ENCODE measurements around the gene ITPR2. TPM values are rescaled to one million over a fixed set of nuclear protein-coding genes. Genes with fewer than 3 reads are reported as not detected.

Gene ITPR2
- polyA plus RNA-seq, 1 experiment: 3.5 TPM

DNA sequence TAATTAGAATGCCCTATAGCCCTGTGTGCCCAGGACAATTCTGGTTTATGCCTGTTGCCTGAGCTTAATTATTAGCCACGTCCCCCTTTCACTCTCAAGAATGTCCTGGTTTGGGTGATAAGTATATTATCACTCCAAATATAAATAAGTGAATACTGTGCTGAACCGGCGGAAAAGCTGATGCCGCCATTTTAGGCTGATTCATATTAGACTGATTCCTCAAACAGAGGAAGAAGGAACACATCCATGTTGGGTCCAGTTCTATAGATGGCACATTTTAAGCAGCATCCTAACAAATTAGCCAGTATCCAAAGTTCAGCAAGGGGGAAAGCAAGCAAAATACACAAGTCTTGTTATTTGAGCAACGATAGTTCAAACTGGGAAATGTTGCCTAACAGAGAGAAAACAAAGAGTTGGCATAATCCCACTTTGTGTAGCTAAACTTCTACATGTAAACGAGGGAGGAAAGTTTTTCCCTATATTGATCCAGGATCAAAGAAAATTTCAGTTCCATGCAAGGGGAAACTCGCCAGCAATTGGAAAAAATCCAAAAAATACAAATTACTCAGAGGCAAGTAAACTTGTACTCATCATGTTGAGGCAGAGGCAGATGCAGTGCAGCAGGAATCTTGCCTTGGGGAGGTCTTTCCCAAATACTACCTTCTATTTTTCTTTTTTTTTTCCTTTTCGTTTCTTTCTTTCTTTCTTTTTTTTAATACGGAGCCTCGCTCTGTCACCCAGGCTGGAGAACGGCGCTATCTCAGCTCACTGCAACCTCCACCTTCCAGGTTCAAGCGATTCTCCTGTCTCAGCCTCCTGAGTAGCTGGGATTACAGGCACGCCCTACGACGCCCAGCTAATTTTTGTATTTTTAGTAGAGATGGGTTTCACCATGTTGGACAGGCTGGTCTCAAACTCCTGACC, 96.2 kb downstream of the ITPR2 start:
- Histone ChIP-seq H3K36me3 (ENCODE audit: control insufficient read depth, insufficient read depth, low read length) (no peaks in the 10 kb centered on the region), H3K4me3 (ENCODE audit: low read depth, low read length) (no peak overlapping the region), H3K27me3 (ENCODE audit: control insufficient read depth, insufficient read depth, low read length) (no peaks in the 10 kb centered on the region)
- ChIA-PET POLR2A (no interaction called here), CTCF (no interaction called here)
- no peak for TF ChIP-seq CTCF (IDR thresholded peaks at IDR 0.05; ENCODE audit: insufficient read depth, low read depth, low read length)
- no peak for DNase-seq (ENCODE audit: low read depth)

- ChIA-PET CTCF (no interaction called here), POLR2A (no interaction called here)
- no peak for DNase-seq (ENCODE audit: low read depth)
- H3K4me3 ChIP-seq (ENCODE audit: low read depth, low read length): no peak overlapping the region
- TF ChIP-seq CTCF (IDR thresholded peaks at IDR 0.05; ENCODE audit: insufficient read depth, low read depth, low read length): no peak
- no peaks in the 10 kb centered on the region for H3K27me3 ChIP-seq (ENCODE audit: control insufficient read depth, insufficient read depth, low read length)
- H3K36me3 ChIP-seq (ENCODE audit: control insufficient read depth, insufficient read depth, low read length): no peaks in the 10 kb centered on the region
Observed at GRCh38 chr12:26735249-26735639, 97.8 kb downstream of the ITPR2 start.

DNA sequence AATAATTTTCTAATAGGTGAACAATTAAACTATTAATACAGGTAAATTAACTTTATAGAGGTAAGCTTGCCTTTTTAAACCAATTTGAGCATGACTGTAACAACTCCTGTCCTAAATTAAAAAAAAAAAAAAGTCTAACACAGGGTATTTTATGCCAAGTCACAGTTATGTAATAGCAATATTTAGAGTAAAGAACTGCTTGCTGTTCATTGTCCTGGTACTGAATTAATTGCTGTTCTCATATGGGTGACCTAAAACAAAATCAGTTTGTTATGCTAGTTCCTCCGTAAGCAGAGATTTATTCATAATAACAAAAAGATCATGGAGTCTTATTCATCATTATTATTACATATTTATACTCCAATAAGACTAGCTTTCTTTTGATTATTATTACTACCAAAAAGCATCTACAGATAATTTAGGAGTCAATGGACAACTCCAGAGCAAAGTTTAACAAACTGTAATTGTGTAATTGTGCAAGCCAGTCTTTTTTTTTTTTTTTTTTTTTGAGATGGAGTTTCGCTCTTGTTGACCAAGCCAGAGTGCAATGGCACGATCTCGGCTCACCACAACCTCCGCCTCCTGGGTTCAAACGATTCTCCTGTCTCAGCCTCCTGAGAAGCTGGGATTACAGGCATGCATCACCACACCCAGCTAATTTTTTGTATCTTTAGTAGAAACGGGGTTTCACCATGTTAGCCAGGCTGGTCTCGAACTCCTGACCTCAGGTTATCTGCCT, 98.3 kb downstream of the ITPR2 start:
- Histone ChIP-seq H3K36me3 (ENCODE audit: control insufficient read depth, insufficient read depth, low read length) (no peaks in the 10 kb centered on the region), H3K4me3 (ENCODE audit: low read depth, low read length) (no peak overlapping the region), H3K27me3 (ENCODE audit: control insufficient read depth, insufficient read depth, low read length) (no peaks in the 10 kb centered on the region)
- ChIA-PET POLR2A (no interaction called here), CTCF (no interaction called here)
- no peak for TF ChIP-seq CTCF (IDR thresholded peaks at IDR 0.05; ENCODE audit: insufficient read depth, low read depth, low read length)
- no peak for DNase-seq (ENCODE audit: low read depth)

DNA sequence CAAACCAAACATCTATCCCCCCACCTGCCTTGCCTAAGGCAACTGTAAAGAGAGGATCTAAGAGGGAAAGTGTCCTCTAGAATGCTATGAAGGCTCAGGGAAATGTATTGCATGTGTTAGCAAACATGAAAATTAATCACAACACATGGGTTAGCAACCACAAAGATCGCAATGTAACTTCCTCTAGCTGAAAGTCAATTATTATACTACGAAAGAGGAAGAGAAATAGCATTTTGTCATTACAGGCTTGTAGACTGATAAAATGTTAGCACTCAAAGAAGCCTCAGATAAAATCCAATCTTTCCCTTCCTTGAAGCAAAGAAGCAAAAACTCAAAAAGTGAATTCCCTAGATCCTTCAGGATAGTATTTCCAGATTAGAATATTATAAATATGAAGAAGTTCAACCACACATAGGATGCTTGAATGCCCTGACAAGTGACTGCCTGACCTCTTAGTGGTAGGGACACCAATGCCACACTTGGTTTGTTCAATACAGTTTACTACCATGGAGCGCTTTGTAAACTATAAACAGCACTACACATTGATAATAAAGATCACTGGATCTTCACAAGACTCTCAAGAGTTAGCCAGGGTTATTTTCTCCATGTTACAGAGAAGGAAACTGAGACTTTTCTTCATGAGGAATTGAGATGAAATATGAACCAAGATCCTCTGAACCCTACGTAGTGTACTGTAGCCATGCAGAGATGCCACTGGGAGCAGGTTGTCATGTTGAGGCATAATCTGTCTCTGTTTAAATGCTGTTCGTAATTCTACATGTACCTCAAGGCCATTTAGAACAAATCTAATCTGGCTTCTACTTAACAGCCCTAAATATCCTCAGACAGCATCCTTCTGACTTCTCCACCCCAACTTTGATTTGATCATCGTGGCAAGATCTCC, 100.7 kb downstream of the ITPR2 start:
- DNase-seq (ENCODE audit: low read depth): no peak
- CTCF ChIA-PET: interaction anchor here (0.6 kb wide), 1 partner anchor 448 kb away, joined by 3 read pairs; no protein-coding TSS in a partner anchor
- H3K27me3 ChIP-seq (ENCODE audit: control insufficient read depth, insufficient read depth, low read length): no peaks in the 10 kb centered on the region
- POLR2A ChIA-PET: no interaction called here
- H3K4me3 ChIP-seq (ENCODE audit: low read depth, low read length): no peak overlapping the region
- no peaks in the 10 kb centered on the region for H3K36me3 ChIP-seq (ENCODE audit: control insufficient read depth, insufficient read depth, low read length)
- no peak for TF ChIP-seq CTCF (IDR thresholded peaks at IDR 0.05; ENCODE audit: insufficient read depth, low read depth, low read length)

Data from BJ (cell line).